Measurements from ENCODE around the gene PAIP1. TPM values are rescaled to one million over a fixed set of nuclear protein-coding genes. Genes with fewer than 3 reads are reported as not detected.

Gene PAIP1
- polyA plus RNA-seq, 3 donors from 2014 or later = 28.4 to 30.3 (median 29.4) TPM

DNA sequence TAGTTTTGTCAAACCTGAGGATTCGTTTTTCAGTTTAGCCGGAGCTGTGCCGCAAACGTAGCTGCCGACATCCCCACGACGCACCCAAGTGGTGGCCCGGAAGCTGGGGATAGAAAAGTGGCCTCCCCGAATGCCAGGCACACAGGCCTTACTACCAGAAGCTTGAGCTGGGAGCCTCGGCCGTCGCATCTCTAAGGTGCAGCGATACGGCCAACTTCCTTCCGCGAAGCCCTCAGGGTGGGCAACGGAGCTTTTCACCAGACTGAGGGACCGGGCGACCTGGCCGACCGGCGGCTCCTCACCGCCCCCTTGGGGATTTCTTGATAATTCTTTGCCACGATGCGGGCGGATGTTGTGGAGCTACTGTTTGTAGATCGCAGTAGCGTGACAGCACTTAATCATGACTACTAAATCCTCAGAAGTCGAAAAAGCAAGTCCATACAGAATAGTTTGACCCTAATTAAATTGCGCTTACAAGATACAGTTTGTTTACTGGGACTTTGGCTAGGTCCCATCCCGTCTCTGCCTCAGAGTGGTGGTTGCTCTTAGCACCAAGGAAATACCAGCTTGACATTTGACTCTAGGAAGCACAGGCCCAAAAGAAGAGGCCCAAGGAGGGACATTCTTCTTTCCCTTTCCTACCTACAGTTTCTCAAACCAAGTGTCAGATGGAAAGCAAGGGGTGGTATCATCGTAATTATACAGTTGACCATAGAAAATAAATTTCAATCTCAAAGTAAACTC lies 72.6 kb downstream of the PAIP1 start:
- Mint-ChIP-seq H3K4me1 (peaks cover 28 to 54% of the 10 kb centered on the region in 2 donors), H3K4me3 (peak overlapping the region; percentile 91 to 100 (median 97)), H3K27me3 (ENCODE audit: low read depth in 3 of 3) (peaks cover 5 to 16% (median 12%) of the 10 kb centered on the region in 3 donors), H3K9me3 (no peaks in the 10 kb centered on the region), H3K27ac (peak overlapping the region; percentile 97 to 100 (median 99)), H3K36me3 (peaks cover 0 to 7% (median 5%) of the 10 kb centered on the region in 3 donors)
- peak; percentile 84 to 87 (median 87) for DNase-seq

GRCh38 chr5:43483298-43484105 lies 73.4 kb downstream of the PAIP1 start, which contains the start of gene TMEM267:
TMEM267 (minus strand) TSS chr5:43483865; CDS start chr5:43453969, 29,896 bp downstream.
- Mint-ChIP-seq H3K36me3 (peaks cover 0 to 5% (median 5%) of the 10 kb centered on the region in 3 donors), H3K27me3 (ENCODE audit: low read depth in 3 of 3) (peaks cover 5 to 16% (median 12%) of the 10 kb centered on the region in 3 donors), H3K27ac (peak within 1 kb of the TSS; percentile 97 to 100 (median 99)), H3K4me3 (peak within 1 kb of the TSS; percentile 91 to 100 (median 97)), H3K4me1 (peaks cover 28 to 54% of the 10 kb centered on the region in 2 donors), H3K9me3 (no peaks in the 10 kb centered on the region)
- DNase-seq = peak; percentile 80 to 87 (median 84)

GRCh38 chr5:43482490-43483297 lies 74.2 kb downstream of the PAIP1 start:
- peak overlapping the region; percentile 91 to 100 (median 97) for H3K27ac Mint-ChIP-seq
- peaks cover 5 to 16% (median 12%) of the 10 kb centered on the region in 3 donors for H3K27me3 Mint-ChIP-seq (ENCODE audit: low read depth in 3 of 3)
- peak overlapping the region; percentile 91 to 100 (median 97) for H3K4me3 Mint-ChIP-seq
- H3K36me3 Mint-ChIP-seq = peaks cover 0 to under 1% (median 0%) of the 10 kb centered on the region in 3 donors
- H3K4me1 Mint-ChIP-seq = peaks cover 28 to 62% of the 10 kb centered on the region in 2 donors
- no peak for DNase-seq
- H3K9me3 Mint-ChIP-seq = no peaks in the 10 kb centered on the region

Other genes starting within 250 kb of the PAIP1 start
- gene HMGCS1, start 243.7 kb downstream of the PAIP1 start, polyA plus RNA-seq = 10 to 100 TPM; 10.9 to 16.4 (median 11.9) TPM
- gene CCL28, start 144.7 kb downstream of the PAIP1 start, polyA plus RNA-seq = 10 to 100 TPM in 1 of 3 donors, 1 to 10 TPM in 2; 5.0 to 12.1 (median 8.6) TPM
- 10 to 100 TPM; 17.7 to 20.2 (median 19.6) TPM for gene TMEM267, start 73.2 kb downstream of the PAIP1 start, polyA plus RNA-seq
- 1 to 10 TPM; 1.3 to 3.3 (median 1.5) TPM for gene C5orf34, start 41.9 kb downstream of the PAIP1 start, polyA plus RNA-seq
- gene NNT, start 46.1 kb upstream of the PAIP1 start, polyA plus RNA-seq = 10 to 100 TPM; 49.5 to 78.0 (median 60.6) TPM

All from immature natural killer cell (primary cell).